Measurements from ENCODE around the gene SPRR1B. TPM values are rescaled to one million over a fixed set of nuclear protein-coding genes. Genes with fewer than 3 reads are reported as not detected.

SPRR1B gene
- total RNA-seq, 1 experiment from 2014 or later: not detected

GRCh38 chr1:153057375-153057774 lies 26.4 kb downstream of the SPRR1B start, which contains the start of gene SPRR2A:
Gene SPRR2A (minus strand): TSS chr1:153057512. CDS start chr1:153056735, 777 bp downstream.
- Histone ChIP-seq H3K4me1 (peaks cover 22% of the 10 kb centered on the region), H3K36me3 (ENCODE audit: control insufficient read depth, insufficient read depth, low read length) (no peaks in the 10 kb centered on the region), H3K4me3 (ENCODE audit: low read depth, low read length) (no peak within 1 kb of the TSS), H3K27me3 (replicated peaks; ENCODE audit: control insufficient read depth, insufficient read depth, low read length) (no peaks in the 10 kb centered on the region), H3K9me3 (no peaks in the 10 kb centered on the region)
- Mint-ChIP-seq H3K9me3 (ENCODE audit: unreplicated experiment) (no peaks in the 10 kb centered on the region), H3K27ac (ENCODE audit: unreplicated experiment) (no peak within 1 kb of the TSS), H3K4me1 (ENCODE audit: low read depth, unreplicated experiment) (peaks cover 14% of the 10 kb centered on the region), H3K27me3 (ENCODE audit: insufficient read depth, unreplicated experiment) (peaks cover 16% of the 10 kb centered on the region), H3K4me3 (ENCODE audit: unreplicated experiment) (no peak within 1 kb of the TSS), H3K36me3 (ENCODE audit: insufficient read depth, unreplicated experiment) (no peaks in the 10 kb centered on the region)
- no peak for TF ChIP-seq CTCF (IDR thresholded peaks at IDR 0.05; ENCODE audit: insufficient read depth in 1 of 2, low read depth in 1 of 2, low read length in 1 of 2, severe bottlenecking in 1 of 2, unreplicated experiment in 1 of 2)
- no peak for DNase-seq
- POLR2A ChIA-PET: no interaction called here
- BruUV-seq (replicated peaks): no TSS peak
- CTCF ChIA-PET: no interaction called here
- intact Hi-C loops (cut with micrococcal nuclease; ENCODE audit: unreplicated experiment): no loop called here

- no peak for DNase-seq
- peaks cover 14% of the 10 kb centered on the region for H3K4me1 Mint-ChIP-seq (ENCODE audit: low read depth, unreplicated experiment)
- POLR2A ChIA-PET: no interaction called here
- no peaks in the 10 kb centered on the region for H3K36me3 Mint-ChIP-seq (ENCODE audit: insufficient read depth, unreplicated experiment)
- no peak overlapping the region for H3K4me3 Mint-ChIP-seq (ENCODE audit: unreplicated experiment)
- TF ChIP-seq CTCF (IDR thresholded peaks at IDR 0.05; ENCODE audit: insufficient read depth in 1 of 2, low read depth in 1 of 2, low read length in 1 of 2, severe bottlenecking in 1 of 2, unreplicated experiment in 1 of 2): peak in 1 of 2 experiments; percentile 7
- no peaks in the 10 kb centered on the region for H3K9me3 Mint-ChIP-seq (ENCODE audit: unreplicated experiment)
- intact Hi-C loops (cut with micrococcal nuclease; ENCODE audit: unreplicated experiment): no loop called here
- peaks cover 12% of the 10 kb centered on the region for H3K27me3 Mint-ChIP-seq (ENCODE audit: insufficient read depth, unreplicated experiment)
- no peaks in the 10 kb centered on the region for H3K27me3 ChIP-seq (replicated peaks; ENCODE audit: control insufficient read depth, insufficient read depth, low read length)
- no peaks in the 10 kb centered on the region for H3K36me3 ChIP-seq (ENCODE audit: control insufficient read depth, insufficient read depth, low read length)
- H3K4me3 ChIP-seq (ENCODE audit: low read depth, low read length): no peak overlapping the region
- H3K9me3 ChIP-seq: no peaks in the 10 kb centered on the region
- no TSS peak for BruUV-seq (replicated peaks)
- CTCF ChIA-PET: no interaction called here
- no peak overlapping the region for H3K27ac Mint-ChIP-seq (ENCODE audit: unreplicated experiment)
- peaks cover 22% of the 10 kb centered on the region for H3K4me1 ChIP-seq
These were observed 27.2 kb downstream of the SPRR1B start for GRCh38 chr1:153058154-153058553.

GRCh38 chr1:153058826-153059784 lies 28.1 kb downstream of the SPRR1B start:
- peak; percentile 17 to 58 for DNase-seq
- Histone ChIP-seq H3K9me3 (no peaks in the 10 kb centered on the region), H3K4me3 (ENCODE audit: low read depth, low read length) (no peak overlapping the region), H3K27me3 (replicated peaks; ENCODE audit: control insufficient read depth, insufficient read depth, low read length) (no peaks in the 10 kb centered on the region), H3K36me3 (ENCODE audit: control insufficient read depth, insufficient read depth, low read length) (no peaks in the 10 kb centered on the region), H3K4me1 (peaks cover 22% of the 10 kb centered on the region)
- peak overlapping the region; percentile 5 for H3K4me3 Mint-ChIP-seq (ENCODE audit: unreplicated experiment)
- TF ChIP-seq CTCF (IDR thresholded peaks at IDR 0.05; ENCODE audit: insufficient read depth in 1 of 2, low read depth in 1 of 2, low read length in 1 of 2, severe bottlenecking in 1 of 2, unreplicated experiment in 1 of 2): no peak
- BruUV-seq (replicated peaks): no TSS peak
- no peaks in the 10 kb centered on the region for H3K36me3 Mint-ChIP-seq (ENCODE audit: insufficient read depth, unreplicated experiment)
- intact Hi-C loops (cut with micrococcal nuclease; ENCODE audit: unreplicated experiment): no loop called here
- peaks cover 14% of the 10 kb centered on the region for H3K4me1 Mint-ChIP-seq (ENCODE audit: low read depth, unreplicated experiment)
- H3K27ac Mint-ChIP-seq (ENCODE audit: unreplicated experiment): peak overlapping the region; percentile 60
- ChIA-PET POLR2A (no interaction called here), CTCF (no interaction called here)
- peaks cover 13% of the 10 kb centered on the region for H3K27me3 Mint-ChIP-seq (ENCODE audit: insufficient read depth, unreplicated experiment)
- no peaks in the 10 kb centered on the region for H3K9me3 Mint-ChIP-seq (ENCODE audit: unreplicated experiment)

Data from Caco-2 (cell line).